DOHH2 (cell line): ENCODE results near the gene GJA4.

Experiments
- CTCF ChIP-seq: fragments of 200-600 bp; sonication (generic); IDR thresholded peaks from one replicate; pipeline ENCODE4 v1.5.1; 2014; ENCODE audit warnings: antibody characterized with exemption, mild to moderate bottlenecking, low read depth, low read length; ENCODE audit not compliant: poor library complexity, severe bottlenecking
- EZH2phosphoT487 ChIP-seq: fragments of 200-600 bp; sonication (generic); IDR thresholded peaks from 2 replicates; pipeline ENCODE4 v1.6.1; 2017; ENCODE audit warnings: borderline replicate concordance, mild to moderate bottlenecking, antibody characterized with exemption, low read length, moderate library complexity, mixed read lengths

GRCh38 chr1:34746785-34747637 lies 45.8 kb upstream of the GJA4 start:
- TF ChIP-seq CTCF, result no peak
- TF ChIP-seq EZH2phosphoT487, result no peak
